Central memory CD8-positive, alpha-beta T cell (primary cell): ENCODE results near the gene KCNK18.
"Not testable (repeated sequence)": the region's sequence is repeated elsewhere in the genome, so short reads cannot be mapped to it uniquely, and the experiment has no call there.

Experiments used
- ATAC-seq: fragments of 150-1000 bp; cut with Tn5 transposase; replicated peaks from 2 replicates; pipeline ENCODE4 v1.10.0; 2022; ENCODE audit warnings: mild to moderate bottlenecking, moderate FRiP score, moderate number of reproducible peaks; ENCODE audit not compliant: poor library complexity, severe bottlenecking; ENCODE audit errors: extremely low read depth
- DNase-seq, 2 donors: peaks; one replicate each; pipeline ENCODE4 v3.0.0; 2021; ENCODE audit warnings: low spot score in 2 of 2
- H3K27ac Mint-ChIP-seq: one replicate; pipeline ENCODE4 v1.8.0; 2022; ENCODE audit warnings: low read depth, mild to moderate bottlenecking, moderate library complexity, mixed read lengths
- H3K27me3 Mint-ChIP-seq: one replicate; pipeline ENCODE4 v1.8.0; 2022; ENCODE audit warnings: mixed read lengths
- H3K36me3 Mint-ChIP-seq: one replicate; pipeline ENCODE4 v1.8.0; 2022; ENCODE audit warnings: mild to moderate bottlenecking, moderate library complexity, mixed read lengths; ENCODE audit not compliant: insufficient read depth
- H3K4me1 Mint-ChIP-seq: one replicate; pipeline ENCODE4 v1.8.0; 2022; ENCODE audit warnings: mixed read lengths
- H3K4me3 Mint-ChIP-seq: one replicate; pipeline ENCODE4 v1.8.0; 2022; ENCODE audit warnings: mild to moderate bottlenecking, moderate library complexity, mixed read lengths
- H3K9me3 Mint-ChIP-seq: one replicate; pipeline ENCODE4 v1.8.0; 2022; ENCODE audit warnings: mixed read lengths

KCNK18 gene

DNA sequence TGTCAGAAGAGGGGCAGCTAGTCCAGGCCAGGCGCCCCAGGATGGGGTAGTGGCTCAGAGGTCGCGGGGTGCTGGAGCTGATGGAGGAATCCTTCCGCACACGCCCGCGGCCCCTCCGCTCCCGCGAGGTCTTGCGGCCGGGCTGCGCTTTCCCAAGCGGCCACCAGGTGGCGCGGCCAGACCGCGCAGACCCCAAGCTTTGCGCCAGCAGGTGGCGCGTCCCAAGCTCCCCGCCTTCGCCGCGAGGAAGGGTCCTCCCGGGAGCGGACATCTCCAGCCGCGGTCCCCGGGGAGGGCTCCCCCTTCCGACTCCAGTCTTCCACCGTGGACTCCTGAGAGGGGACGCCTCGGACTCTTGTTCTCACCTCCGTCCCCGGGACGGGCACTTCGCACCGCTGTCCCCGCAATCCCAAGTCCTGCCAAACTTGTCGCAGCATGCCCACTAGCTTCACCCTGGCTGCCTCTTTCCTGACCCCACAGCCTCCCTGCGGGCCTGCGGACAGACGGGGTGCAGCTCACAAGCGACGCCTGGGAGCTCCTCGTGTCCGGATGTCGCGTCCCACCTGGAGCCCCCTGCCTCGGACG is 19.4 kb downstream of the KCNK18 start:
- Mint-ChIP-seq H3K4me1 (no peaks in the 10 kb centered on the region), H3K36me3 (peaks cover 7% of the 10 kb centered on the region), H3K9me3 (no peaks in the 10 kb centered on the region), H3K27me3 (peaks cover 40% of the 10 kb centered on the region), H3K4me3 (peak overlapping the region; percentile 73), H3K27ac (no peak overlapping the region)
- ATAC-seq (peak; percentile 69), DNase-seq (peak; percentile 40 to 55)

DNA sequence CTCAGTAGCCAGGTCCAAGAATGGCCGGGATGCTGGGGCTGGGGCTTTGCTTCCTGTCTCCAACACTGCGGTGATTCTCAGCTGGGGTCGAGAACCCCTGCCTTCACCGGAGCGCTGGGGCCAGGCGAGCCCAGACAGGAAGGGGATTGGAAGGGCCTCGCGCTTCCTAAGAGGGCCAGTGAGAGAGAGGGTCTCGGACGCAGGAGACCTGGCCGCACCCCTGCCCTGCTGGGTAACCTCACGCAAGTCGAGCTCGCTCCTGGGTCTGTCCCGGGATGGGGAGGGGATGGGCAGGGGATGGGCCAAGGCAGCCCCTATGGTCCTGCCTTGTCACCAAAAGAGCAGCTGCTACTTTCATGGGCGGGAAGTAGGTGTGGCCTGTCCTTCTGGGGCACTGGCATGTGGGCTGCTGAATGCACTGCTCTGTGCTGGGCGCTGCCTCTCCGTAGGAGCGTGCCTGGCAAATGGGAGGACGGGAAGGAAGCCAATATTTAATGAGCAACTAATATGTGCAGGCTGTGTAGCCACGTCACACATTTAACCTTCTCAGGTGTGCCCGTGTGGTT is 20.0 kb downstream of the KCNK18 start:
- Mint-ChIP-seq H3K27me3 (peaks cover 44% of the 10 kb centered on the region), H3K4me1 (no peaks in the 10 kb centered on the region), H3K27ac (no peak overlapping the region), H3K9me3 (no peaks in the 10 kb centered on the region), H3K36me3 (peaks cover 7% of the 10 kb centered on the region), H3K4me3 (peak overlapping the region; percentile 73)
- peak; percentile 34 for ATAC-seq
- DNase-seq: no peak

DNA sequence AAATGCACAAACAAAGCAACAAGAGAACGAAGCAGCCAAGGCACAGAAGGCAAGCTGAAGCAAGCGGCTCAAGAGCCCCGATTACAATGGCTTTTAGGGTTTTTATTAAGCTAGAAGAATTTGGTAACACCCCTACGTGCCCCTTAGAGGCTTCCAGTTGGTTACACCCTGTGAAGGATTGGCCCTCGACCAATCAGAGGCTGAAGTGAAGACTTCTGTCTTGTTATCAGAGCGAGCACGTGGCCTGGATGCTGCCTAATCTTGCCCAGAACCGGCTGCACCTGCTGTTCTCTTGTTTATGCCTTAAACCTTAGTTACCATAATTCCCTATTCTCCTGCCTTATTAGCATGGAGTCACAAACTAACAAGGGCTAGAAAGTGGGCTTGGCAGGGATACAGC is 21.4 kb downstream of the KCNK18 start:
- no peak for ATAC-seq
- Mint-ChIP-seq H3K9me3 (no peaks in the 10 kb centered on the region), H3K27ac (no peak overlapping the region), H3K4me1 (no peaks in the 10 kb centered on the region), H3K4me3 (no peak overlapping the region), H3K27me3 (peaks cover 55% of the 10 kb centered on the region), H3K36me3 (peaks cover 7% of the 10 kb centered on the region)
- DNase-seq: no peak

DNA sequence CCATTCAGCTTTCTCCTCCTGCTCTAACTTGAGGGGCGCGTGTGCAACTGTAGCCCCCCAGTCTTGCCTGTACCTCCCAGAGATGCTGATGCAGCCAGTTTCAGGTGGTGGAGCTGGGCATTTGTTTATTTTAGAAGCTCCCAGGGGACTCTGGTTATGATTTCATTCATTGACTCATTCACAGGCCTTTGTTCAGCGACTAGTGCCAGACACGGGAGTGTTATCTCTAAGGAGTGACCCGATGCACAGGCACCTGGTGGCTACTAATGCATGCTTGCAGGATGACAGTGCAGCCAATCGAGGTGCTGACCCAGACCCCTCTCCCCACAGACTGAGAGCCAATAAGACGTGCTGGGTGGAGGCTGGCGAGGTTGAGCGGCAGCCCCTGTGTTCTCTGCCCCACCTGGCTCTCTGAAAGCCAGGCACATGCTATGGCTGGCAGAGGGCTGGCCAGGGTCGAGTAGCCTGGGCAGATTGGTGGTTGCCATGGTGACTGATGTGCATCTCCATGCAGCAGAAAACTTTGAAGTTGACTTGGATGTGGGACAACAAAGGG is 23.9 kb downstream of the KCNK18 start:
- Mint-ChIP-seq H3K9me3 (no peaks in the 10 kb centered on the region), H3K4me1 (no peaks in the 10 kb centered on the region), H3K4me3 (no peak overlapping the region), H3K27me3 (peaks cover 34% of the 10 kb centered on the region), H3K36me3 (peaks cover 6% of the 10 kb centered on the region), H3K27ac (no peak overlapping the region)
- ATAC-seq (no peak), DNase-seq (no peak)

DNA sequence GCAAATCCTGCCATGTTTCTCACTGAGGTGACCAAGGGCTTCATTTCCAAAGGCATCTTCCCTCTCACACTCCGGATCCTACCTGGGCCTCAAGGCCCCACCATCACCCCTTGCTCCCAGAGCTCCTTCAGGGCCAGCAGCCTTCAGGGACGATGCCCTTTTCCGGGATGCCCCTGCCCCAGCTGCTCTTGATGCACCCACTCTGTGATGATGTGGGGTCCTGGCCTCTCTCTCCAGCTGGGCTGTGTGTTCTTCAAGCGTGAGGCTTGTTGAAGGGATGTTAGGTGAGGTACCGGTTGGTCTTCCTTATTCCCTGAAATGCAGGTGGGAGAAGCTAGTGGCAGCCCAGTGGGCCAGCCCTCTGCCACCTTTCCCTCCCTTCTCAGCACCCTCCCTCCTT is 25.3 kb downstream of the KCNK18 start:
- no peak for ATAC-seq
- Mint-ChIP-seq H3K27ac (no peak overlapping the region), H3K36me3 (peaks cover 3% of the 10 kb centered on the region), H3K27me3 (peaks cover 45% of the 10 kb centered on the region), H3K4me3 (no peak overlapping the region), H3K4me1 (no peaks in the 10 kb centered on the region), H3K9me3 (no peaks in the 10 kb centered on the region)
- DNase-seq: no peak

DNA sequence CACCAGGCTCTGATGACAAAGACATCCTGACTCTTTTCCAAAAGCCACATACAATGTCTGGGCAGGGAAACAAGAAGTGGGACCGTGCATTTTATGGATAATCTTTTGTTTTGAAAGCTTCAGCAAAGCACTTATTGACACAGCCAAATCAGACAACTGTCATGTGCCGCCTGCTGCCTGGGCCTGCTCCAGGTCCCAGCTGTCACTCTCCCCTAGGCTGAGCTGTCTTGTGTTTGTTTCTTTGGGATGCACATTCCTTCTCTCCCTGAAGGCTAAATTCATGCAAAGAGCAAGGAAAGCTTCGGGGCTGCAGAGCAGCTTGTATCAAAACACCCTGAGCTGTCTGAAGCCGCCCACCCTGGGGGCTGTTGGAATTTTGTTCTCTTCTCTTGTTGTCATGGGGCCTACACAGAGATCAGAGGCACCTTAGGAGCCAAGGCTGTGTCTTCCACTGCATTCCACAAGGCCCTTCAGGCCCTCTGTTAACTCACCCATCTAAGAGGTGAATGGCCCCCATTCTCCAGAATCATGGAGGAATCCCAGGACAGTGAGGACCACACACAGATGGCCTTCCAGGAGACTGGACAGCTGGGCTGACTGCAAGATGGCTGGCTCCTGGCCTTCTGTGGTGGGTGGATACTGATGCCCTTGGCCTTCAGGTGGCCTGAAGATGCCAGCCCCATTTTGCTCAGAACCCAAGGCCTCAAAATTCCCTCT is 25.8 kb downstream of the KCNK18 start:
- H3K9me3 Mint-ChIP-seq: no peaks in the 10 kb centered on the region
- peaks cover 3% of the 10 kb centered on the region for H3K36me3 Mint-ChIP-seq
- H3K4me3 Mint-ChIP-seq: no peak overlapping the region
- H3K27me3 Mint-ChIP-seq: peaks cover 51% of the 10 kb centered on the region
- DNase-seq (no peak), ATAC-seq (no peak)
- H3K4me1 Mint-ChIP-seq: no peaks in the 10 kb centered on the region
- no peak overlapping the region for H3K27ac Mint-ChIP-seq

DNA sequence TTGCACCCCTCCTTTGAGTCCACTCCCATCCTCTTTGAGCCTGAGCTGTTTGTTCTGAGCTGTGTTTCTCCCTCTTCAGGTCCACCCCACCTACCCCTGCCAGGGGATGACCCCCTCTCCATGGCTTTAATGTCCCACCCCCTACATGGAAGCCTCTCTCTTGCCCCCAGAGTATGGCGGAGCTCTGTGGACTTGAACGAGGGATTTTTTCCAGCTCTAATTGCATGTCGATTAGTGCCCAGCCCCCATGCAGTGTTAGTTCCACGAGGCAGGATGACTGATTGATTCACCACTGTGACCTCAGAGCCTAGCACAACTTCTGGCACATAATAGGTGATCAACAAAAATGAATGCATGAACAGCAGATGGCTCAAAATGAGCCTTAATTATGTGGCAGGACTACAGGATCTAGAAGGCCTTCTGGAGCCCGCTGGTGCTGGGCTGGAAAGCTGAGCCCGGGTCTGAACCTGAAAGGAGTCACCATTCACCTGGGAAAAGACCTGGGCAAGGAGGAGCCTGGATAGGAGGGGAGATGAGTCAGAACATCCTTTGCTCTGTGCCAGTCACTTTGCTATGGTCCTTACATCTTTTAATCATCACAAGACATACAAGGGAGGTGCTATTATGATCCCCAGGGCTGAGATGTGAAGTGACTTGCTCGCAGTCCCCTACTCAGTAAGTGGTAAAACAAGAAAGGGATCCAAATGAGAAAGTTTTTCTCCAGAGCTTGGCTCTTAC is 26.6 kb downstream of the KCNK18 start:
- Mint-ChIP-seq H3K4me1 (no peaks in the 10 kb centered on the region), H3K27ac (no peak overlapping the region), H3K9me3 (no peaks in the 10 kb centered on the region), H3K4me3 (no peak overlapping the region), H3K27me3 (peaks cover 57% of the 10 kb centered on the region), H3K36me3 (peaks cover 2% of the 10 kb centered on the region)
- no peak for DNase-seq
- ATAC-seq: no peak

DNA sequence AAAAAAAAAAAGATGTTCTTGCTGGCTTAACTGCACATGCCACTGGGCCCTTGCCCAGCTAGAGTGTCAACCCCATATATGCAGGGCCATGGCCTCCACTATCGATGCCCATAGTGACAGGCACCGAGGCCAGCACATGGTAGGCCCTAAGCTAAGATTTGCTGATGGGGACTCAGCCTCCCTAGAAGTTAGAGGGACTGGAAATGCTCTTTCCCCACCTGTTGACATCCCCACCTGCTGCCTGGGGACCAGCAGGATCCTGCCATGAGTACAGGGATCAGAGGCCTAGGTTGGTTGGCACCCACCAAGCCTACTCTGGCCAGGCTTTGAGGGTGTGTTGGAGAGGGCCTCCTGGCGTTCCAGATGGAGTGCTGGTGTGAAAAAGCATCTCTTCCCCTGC is 27.6 kb downstream of the KCNK18 start:
- peaks cover 67% of the 10 kb centered on the region for H3K27me3 Mint-ChIP-seq
- H3K27ac Mint-ChIP-seq: no peak overlapping the region
- no peaks in the 10 kb centered on the region for H3K4me1 Mint-ChIP-seq
- ATAC-seq: no peak
- H3K36me3 Mint-ChIP-seq: no peaks in the 10 kb centered on the region
- no peak for DNase-seq
- H3K4me3 Mint-ChIP-seq: no peak overlapping the region
- H3K9me3 Mint-ChIP-seq: no peaks in the 10 kb centered on the region

DNA sequence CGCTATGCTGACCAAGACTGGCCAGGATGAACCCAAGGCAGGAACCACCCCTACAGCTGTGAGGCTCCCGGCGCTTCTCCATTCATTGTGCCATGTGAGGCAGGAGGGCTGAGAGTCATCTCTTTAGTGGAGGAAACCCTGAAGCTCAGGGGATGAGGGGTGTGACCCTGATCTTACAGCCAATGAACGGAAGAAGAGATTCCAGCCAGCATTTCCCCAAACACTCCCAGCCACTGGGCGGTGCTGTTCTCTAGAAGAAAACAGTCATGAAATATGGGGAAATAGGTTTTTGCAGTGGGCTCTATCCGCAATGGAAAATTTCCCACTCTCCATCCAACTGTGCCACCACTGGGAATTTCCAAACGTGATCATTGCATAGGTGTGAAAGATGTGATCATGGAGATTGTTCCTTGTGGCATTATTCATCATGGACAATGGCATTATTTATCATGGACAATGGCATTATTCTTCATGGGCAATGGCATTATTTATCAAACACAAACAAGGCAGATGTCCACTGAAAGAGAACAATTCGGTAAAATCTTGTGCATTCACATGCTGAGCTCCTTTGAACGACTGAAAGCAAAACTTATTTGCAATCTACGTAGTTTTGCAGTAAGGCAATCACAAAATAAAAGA is 29.6 kb downstream of the KCNK18 start:
- no peaks in the 10 kb centered on the region for H3K9me3 Mint-ChIP-seq
- H3K27ac Mint-ChIP-seq: no peak overlapping the region
- peaks cover 71% of the 10 kb centered on the region for H3K27me3 Mint-ChIP-seq
- no peak overlapping the region for H3K4me3 Mint-ChIP-seq
- H3K36me3 Mint-ChIP-seq: no peaks in the 10 kb centered on the region
- DNase-seq (no peak), ATAC-seq (no peak)
- no peaks in the 10 kb centered on the region for H3K4me1 Mint-ChIP-seq

DNA sequence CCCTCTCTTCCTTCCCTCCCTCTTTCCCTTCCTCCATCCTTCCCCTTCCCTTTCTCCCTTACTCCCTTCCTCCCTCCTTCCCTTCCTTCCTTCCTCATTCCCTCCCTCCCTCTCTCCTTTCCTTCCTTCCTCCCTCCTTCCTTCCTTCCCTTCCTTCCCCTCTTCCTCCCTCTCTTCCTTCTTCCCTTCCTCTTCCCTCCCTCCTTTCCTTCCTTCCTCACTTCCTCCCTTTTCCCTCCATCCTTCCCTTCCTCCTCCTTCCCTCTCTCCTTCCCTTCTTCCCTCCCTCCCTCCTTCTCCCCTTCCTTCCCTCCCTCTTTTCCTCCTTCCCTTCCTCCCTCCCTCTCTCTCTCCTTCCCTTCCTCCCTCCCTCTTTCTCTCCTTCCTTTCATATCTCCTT is 30.9 kb downstream of the KCNK18 start:
- peaks cover 75% of the 10 kb centered on the region for H3K27me3 Mint-ChIP-seq
- H3K4me1 Mint-ChIP-seq: no peaks in the 10 kb centered on the region
- H3K4me3 Mint-ChIP-seq: no peak overlapping the region

DNA sequence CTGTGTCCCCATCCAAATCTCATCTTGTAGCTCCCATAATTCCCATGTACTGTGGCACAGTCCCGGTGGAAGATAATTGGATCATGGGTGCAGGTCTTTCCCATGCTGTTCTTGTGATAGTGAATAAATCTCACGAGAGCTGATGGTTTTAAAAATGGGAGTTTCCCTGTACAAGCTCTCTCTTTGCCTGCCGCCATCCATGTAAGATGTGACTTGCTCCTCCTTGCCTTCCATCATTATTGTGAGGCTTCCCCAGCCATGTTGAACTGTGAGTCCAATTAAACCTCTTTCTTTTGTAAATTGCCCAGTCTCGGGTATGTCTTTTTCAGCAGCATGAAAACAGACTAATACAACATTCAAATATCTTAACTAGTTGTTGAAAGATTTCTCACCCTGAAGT is 32.8 kb downstream of the KCNK18 start:
- peaks cover 80% of the 10 kb centered on the region for H3K27me3 Mint-ChIP-seq
- DNase-seq, H3K9me3 Mint-ChIP-seq, ATAC-seq, H3K4me1 Mint-ChIP-seq, H3K36me3 Mint-ChIP-seq, H3K27ac Mint-ChIP-seq, H3K4me3 Mint-ChIP-seq: not testable (repeated sequence)

More for the DNA sequence above, 30.9 kb downstream of the KCNK18 start:
- H3K36me3 Mint-ChIP-seq: no peaks in the 10 kb centered on the region
- ATAC-seq: no peak
- no peaks in the 10 kb centered on the region for H3K9me3 Mint-ChIP-seq
- no peak for DNase-seq
- H3K27ac Mint-ChIP-seq: no peak overlapping the region

DNA sequence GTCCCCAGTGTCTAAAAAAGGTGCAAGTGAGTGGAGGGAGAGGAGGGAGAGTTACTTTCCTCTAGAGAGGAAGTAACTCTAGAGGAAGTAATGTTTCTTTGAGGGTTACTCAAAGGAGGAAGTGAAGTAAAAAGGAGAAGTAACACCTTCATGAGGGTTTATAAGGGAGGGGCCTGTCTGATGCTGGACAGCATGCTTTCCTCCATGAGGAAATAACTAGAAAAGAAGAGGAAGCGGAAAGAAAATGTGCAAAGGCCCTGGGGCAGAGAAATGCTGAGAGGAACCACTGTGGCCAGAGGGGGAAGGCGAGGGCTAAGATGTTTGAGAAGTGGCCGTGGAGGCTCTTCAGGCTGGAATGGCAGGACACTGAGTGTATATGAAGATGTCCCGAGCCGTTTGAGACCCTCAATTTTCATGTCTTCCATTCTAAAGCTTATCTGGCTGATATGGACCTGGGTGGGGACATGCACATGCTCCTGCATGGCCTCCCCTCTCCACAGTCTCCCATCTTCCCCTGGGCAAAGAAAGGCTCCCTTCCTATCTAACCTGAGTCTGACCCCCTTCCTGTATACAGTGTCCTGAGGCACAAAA is 40.2 kb downstream of the KCNK18 start:
- Mint-ChIP-seq H3K9me3 (no peaks in the 10 kb centered on the region), H3K27me3 (peaks cover 56% of the 10 kb centered on the region), H3K36me3 (no peaks in the 10 kb centered on the region), H3K4me3 (no peak overlapping the region), H3K4me1 (no peaks in the 10 kb centered on the region), H3K27ac (no peak overlapping the region)
- DNase-seq (no peak), ATAC-seq (no peak)
